Activated CD4-positive, alpha-beta T cell treated with anti-CD3 and anti-CD28 coated beads, Interleukin-2, amount 10 ng/mL, durations not matched to agents 24 days and 14 days (primary cell): ENCODE data around the gene ZSCAN5C. TPM values are rescaled to one million over a fixed set of nuclear protein-coding genes. Genes with fewer than 3 reads are reported as not detected.
"Not testable (repeated sequence)": the region's sequence is repeated elsewhere in the genome, so short reads cannot be mapped to it uniquely, and the experiment has no call there.

Source experiments
- DNase-seq: peaks from one replicate; pipeline ENCODE4 v3.0.0; 2022
- H3K27ac Mint-ChIP-seq: one replicate; pipeline ENCODE4 v1.8.0; 2022; ENCODE audit warnings: mild to moderate bottlenecking, mixed read lengths
- H3K27me3 Mint-ChIP-seq: one replicate; pipeline ENCODE4 v1.8.0; 2022; ENCODE audit warnings: mixed read lengths
- H3K36me3 Mint-ChIP-seq: one replicate; pipeline ENCODE4 v1.8.0; 2022; ENCODE audit warnings: low read depth, mild to moderate bottlenecking, mixed read lengths
- H3K4me1 Mint-ChIP-seq: one replicate; pipeline ENCODE4 v1.8.0; 2021; ENCODE audit warnings: mixed read lengths
- H3K4me3 Mint-ChIP-seq: one replicate; pipeline ENCODE4 v1.8.0; 2022; ENCODE audit warnings: mild to moderate bottlenecking, moderate library complexity, mixed read lengths
- H3K9me3 Mint-ChIP-seq: one replicate; pipeline ENCODE4 v1.8.0; 2021; ENCODE audit warnings: mixed read lengths
- intact Hi-C: fragments of 100-400 bp; cut with micrococcal nuclease; formaldehyde crosslinking; loops from one replicate; pipeline ENCODE4 v1.15.1; 2023
- total RNA-seq: library from RNA; stranded (reverse); gene quantifications from 2 replicates; pipeline ENCODE4 v1.2.3, GENCODE V29; 2022

Gene ZSCAN5C
- total RNA-seq, 1 donor from 2014 or later, result not detected

DNA sequence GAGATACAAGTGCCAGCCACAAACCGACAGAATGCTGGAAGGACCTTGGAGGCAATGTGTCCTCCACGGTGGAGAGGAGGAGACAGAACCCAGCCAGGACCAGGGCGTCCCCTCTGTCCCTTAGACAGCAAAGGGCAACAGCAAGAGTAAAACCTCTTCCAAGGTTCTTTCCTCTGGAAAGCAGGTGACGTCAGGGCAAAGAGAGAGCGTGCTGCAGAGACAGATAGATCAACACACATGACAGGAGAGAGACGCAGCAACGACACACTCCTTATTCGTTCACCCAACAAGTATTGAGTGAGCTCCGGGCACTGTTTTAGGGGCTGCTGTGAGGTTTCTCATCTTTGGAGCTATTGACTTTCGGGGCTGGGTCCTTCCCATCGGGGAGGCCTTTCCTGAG, 27.5 kb upstream of the ZSCAN5C start:
- Mint-ChIP-seq H3K36me3 (no peaks in the 10 kb centered on the region), H3K4me1 (peaks cover 3% of the 10 kb centered on the region), H3K27ac (no peak overlapping the region), H3K4me3 (no peak overlapping the region), H3K27me3 (no peaks in the 10 kb centered on the region), H3K9me3 (no peaks in the 10 kb centered on the region)
- intact Hi-C loops, result no loop called here
- no peak for DNase-seq

DNA sequence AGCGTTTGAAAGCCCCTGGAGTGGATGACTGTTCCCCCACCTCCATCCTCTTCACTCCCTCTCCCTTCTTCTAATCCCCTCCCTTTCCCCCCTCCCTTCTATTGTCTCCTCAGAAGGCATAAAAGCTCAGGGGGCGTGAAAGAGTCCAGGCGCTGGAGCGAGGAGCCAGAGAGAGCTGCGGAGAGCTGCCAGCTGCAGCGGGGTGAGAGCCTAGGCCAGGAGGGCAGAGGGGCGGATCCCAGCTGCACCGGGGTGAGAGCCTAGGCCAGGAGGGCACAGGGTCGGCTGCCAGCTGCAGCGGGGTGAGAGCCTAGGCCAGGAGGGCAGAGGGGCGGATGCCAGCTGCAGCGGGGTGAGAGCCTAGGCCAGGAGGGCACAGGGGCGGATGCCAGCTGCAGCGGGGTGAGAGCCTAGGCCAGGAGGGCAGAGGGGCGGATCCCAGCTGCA, 26.2 kb upstream of the ZSCAN5C start, which contains the start of gene GALP:
TSS of gene GALP (plus strand) at position 148 of the 447 bp plus-strand sequence. CDS start 1,101 bp downstream, outside the sequence.
- H3K27ac Mint-ChIP-seq, DNase-seq, H3K9me3 Mint-ChIP-seq, H3K4me1 Mint-ChIP-seq, H3K4me3 Mint-ChIP-seq, H3K36me3 Mint-ChIP-seq, H3K27me3 Mint-ChIP-seq, intact Hi-C loops: not testable (repeated sequence)

DNA sequence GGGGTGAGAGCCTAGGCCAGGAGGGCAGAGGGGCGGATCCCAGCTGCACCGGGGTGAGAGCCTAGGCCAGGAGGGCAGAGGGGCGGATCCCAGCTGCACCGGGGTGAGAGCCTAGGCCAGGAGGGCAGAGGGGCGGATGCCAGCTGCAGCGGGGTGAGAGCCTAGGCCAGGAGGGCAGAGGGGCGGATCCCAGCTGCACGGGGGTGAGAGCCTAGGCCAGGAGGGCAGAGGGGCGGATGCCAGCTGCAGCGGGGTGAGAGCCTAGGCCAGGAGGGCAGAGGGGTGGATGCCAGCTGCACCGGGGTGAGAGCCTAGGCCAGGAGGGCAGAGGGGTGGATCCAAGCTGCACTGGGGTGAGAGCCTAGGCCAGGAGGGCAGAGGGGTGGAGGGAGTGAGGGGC, 25.8 kb upstream of the ZSCAN5C start:
- intact Hi-C loops, H3K9me3 Mint-ChIP-seq, H3K4me1 Mint-ChIP-seq, H3K27me3 Mint-ChIP-seq, DNase-seq, H3K27ac Mint-ChIP-seq, H3K4me3 Mint-ChIP-seq, H3K36me3 Mint-ChIP-seq: not testable (repeated sequence)

DNA sequence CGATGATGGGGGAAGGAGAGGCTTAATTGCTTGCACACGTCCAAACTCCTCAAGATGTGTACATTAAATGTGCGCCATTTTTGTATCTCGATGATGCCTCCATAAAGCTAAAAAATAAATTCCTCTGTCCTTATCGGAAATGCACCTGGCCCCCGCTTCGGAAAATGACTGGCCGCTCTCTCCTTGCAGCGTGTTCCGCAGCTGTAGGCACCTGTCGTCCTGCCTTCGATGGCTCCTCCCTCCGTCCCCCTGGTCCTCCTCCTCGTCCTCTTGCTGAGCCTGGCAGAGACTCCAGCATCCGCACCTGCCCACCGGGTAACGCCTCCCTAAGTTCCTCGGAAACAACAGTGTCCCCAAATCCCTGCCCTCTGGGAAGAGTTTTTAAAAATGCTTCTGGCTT, 25.2 kb upstream of the ZSCAN5C start:
- Mint-ChIP-seq H3K36me3 (no peaks in the 10 kb centered on the region), H3K27me3 (no peaks in the 10 kb centered on the region), H3K4me3 (no peak overlapping the region), H3K9me3 (no peaks in the 10 kb centered on the region), H3K27ac (no peak overlapping the region), H3K4me1 (peaks cover under 1% of the 10 kb centered on the region)
- no peak for DNase-seq
- intact Hi-C loops, result no loop called here

DNA sequence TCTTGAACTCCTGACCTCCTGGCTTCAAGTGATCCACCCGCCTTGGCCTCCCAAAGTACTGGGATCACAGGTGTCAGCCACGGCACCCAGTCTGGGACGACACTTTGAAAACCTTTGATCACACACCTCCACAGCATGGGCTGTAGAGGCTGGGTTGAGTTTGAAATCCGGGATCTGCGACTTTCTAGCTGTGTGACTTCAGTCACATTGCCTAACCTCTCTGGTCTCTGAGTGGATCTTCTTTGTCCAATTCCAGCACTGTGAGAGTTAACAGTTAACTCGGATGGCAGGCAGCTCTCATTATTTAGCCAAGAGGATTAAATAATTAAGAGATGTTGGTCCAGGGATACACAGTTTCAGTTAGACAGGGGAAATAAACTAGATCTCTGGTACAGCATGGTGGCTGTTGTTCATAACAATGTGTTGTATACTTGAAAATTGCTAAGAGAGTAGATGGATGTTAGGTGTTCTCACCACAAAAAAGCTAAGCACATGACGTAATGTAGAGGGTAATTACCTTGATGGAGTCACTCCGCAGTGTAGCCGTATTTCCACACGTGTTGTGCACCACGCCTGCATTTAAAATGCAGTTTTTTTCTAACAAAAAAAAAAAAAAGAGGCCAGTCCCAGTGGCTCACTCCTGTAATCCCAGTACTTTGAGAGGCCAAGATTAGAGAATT, 24.4 kb upstream of the ZSCAN5C start:
- Mint-ChIP-seq H3K27me3 (no peaks in the 10 kb centered on the region), H3K9me3 (no peaks in the 10 kb centered on the region), H3K4me1 (no peaks in the 10 kb centered on the region), H3K36me3 (no peaks in the 10 kb centered on the region), H3K4me3 (no peak overlapping the region), H3K27ac (no peak overlapping the region)
- DNase-seq, result no peak
- intact Hi-C loops, result no loop called here

DNA sequence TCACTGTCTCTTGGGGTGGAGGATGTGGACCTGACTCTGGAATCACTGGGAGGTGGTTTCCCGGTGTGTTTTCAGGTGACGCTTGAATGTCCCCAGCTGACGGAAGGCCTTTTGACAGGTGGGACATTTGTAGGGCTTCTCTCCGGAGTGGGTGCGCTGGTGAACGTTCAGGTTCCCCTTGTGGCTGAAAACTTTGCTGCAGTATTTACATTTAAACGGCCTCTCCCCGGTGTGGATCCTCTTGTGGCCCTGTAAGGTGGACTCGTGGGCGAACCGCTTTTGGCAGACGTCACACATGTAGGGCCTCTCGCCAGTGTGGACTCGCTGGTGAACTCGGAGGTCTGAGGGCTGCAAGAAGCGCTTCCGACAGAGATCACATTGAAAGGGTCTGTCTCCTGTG, 12.3 kb upstream of the ZSCAN5C start:
- Mint-ChIP-seq H3K9me3 (no peaks in the 10 kb centered on the region), H3K4me1 (peaks cover 6% of the 10 kb centered on the region), H3K36me3 (no peaks in the 10 kb centered on the region), H3K27ac (no peak overlapping the region), H3K4me3 (no peak overlapping the region), H3K27me3 (no peaks in the 10 kb centered on the region)
- intact Hi-C loops, result no loop called here
- DNase-seq, result no peak

DNA sequence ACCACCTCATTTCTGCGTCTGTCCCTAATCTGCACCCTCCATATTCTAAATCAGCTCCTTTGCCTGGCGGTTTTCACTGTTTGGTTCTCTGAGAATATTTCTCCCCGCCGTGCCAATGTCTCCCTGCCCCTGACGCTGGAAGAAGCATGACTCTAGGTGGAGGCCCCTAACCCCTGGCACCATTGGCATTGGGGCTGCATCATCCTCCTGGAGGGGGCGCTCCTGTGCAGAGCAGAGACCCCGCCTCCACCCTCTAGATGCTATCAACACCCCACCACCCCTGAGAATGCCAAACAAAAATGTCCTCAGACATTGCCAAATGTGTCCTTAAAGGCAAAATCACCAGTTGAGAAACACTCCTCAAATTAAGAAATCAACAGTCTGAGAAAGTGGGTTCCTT, 11.0 kb upstream of the ZSCAN5C start:
- H3K4me1 Mint-ChIP-seq, result no peaks in the 10 kb centered on the region
- DNase-seq, result no peak
- no peaks in the 10 kb centered on the region for H3K9me3 Mint-ChIP-seq
- H3K27me3 Mint-ChIP-seq, result no peaks in the 10 kb centered on the region
- no peaks in the 10 kb centered on the region for H3K36me3 Mint-ChIP-seq
- intact Hi-C loops, result no loop called here
- H3K4me3 Mint-ChIP-seq, result no peak overlapping the region
- H3K27ac Mint-ChIP-seq, result no peak overlapping the region

DNA sequence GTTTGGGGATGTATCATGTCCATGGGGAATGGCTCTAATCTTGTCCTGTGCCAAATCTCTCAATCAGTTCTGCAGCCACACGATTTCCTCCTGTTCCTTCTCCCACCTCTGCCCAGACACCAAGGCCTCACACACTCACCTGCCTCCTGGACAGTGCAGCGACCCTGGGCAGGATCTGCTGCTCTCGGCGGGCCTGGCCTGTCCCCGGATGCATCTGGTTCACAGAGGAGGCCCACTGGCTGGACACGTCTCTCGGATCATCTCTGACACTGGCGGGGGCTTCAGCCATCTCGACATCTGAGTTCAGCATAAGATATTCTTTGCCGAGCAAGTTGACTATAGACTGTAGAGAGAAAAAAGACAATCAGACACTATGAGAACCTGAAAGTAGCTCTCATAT, 10.4 kb upstream of the ZSCAN5C start:
- H3K27ac Mint-ChIP-seq, result no peak overlapping the region
- H3K36me3 Mint-ChIP-seq, result no peaks in the 10 kb centered on the region
- no peak for DNase-seq
- intact Hi-C loops, result no loop called here
- no peaks in the 10 kb centered on the region for H3K4me1 Mint-ChIP-seq
- no peaks in the 10 kb centered on the region for H3K9me3 Mint-ChIP-seq
- H3K4me3 Mint-ChIP-seq, result no peak overlapping the region
- H3K27me3 Mint-ChIP-seq, result no peaks in the 10 kb centered on the region

DNA sequence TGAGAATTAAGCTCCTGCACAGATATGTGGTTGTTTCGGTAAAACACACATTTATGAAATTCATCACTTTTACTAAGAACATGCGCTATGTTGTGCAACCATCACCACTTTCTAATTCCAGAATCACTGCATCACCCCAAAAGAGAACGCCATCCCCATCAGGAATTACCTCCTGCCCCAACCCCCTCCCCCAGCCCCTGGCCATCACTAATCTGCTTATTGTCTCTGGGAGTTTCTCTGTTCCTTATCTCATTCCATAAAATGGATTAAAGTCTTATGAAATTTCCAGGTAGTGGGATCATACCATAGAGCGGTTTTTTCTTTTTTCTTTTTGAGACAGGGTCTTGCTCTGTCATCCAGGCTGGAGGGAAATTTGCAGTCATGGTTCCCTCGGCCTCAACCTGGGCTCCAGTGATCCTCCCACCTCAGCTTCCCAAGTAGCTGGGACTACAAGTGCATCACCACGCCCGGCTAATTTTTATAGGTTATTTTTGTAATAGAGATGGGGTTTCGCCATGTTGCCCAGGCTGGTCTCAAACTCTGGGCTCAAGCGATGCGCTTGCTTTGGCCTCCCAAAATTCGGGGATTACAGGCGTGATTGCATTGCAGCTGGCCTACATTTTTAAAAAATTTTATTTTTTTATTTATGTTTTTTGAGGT, 8.0 kb upstream of the ZSCAN5C start:
- no peaks in the 10 kb centered on the region for H3K36me3 Mint-ChIP-seq
- H3K27me3 Mint-ChIP-seq, result no peaks in the 10 kb centered on the region
- DNase-seq, result no peak
- no peak overlapping the region for H3K27ac Mint-ChIP-seq
- no peaks in the 10 kb centered on the region for H3K9me3 Mint-ChIP-seq
- H3K4me3 Mint-ChIP-seq, result no peak overlapping the region
- intact Hi-C loops, result no loop called here
- H3K4me1 Mint-ChIP-seq, result no peaks in the 10 kb centered on the region

DNA sequence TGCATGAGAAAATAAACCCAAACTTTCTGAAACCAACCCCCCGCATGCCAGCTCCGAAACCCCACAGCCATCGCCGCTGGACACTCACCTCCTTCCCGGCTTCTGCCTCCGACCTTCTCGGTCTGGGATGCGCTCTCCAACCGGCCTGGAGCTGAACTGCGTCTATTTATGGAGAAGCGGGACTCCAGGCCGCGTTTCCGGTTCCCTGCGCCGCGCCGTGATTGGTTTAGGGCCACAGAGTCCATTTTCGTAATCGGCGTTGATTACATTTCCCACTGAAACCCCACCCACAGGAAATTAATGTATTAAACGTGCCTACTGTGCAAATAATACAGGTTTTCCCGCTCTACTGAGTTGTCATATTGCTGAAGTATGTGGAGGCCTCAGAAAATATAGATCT, 4.4 kb upstream of the ZSCAN5C start, which contains the start of gene ZSCAN5B:
TSS of gene ZSCAN5B (minus strand) at position 138 of the 400 bp plus-strand sequence. CDS start 4,731 bp downstream, outside the sequence.
- H3K4me1 Mint-ChIP-seq, H3K9me3 Mint-ChIP-seq, H3K27me3 Mint-ChIP-seq, H3K4me3 Mint-ChIP-seq, DNase-seq, H3K27ac Mint-ChIP-seq, H3K36me3 Mint-ChIP-seq, intact Hi-C loops: not testable (repeated sequence)

DNA sequence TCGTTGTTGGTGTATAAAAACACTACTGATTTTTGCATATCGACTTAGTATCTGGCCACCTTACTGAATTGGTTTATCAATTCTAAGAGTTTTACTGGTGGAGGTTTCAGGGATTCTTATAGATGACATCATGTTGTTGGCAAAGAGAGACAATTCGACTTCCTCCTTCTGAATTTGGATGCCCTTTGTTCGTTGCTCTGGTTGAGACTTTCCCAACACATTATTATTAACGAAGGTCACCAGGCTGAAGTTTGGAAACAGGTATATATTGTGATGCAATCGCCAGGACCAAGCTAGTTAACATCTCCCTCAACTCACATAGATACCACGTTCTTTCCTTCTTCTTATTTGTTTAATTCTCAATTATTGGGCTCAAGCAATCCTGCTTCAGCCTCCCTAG, 2.4 kb upstream of the ZSCAN5C start:
- Mint-ChIP-seq H3K27ac (no peak overlapping the region), H3K36me3 (no peaks in the 10 kb centered on the region), H3K27me3 (no peaks in the 10 kb centered on the region), H3K9me3 (no peaks in the 10 kb centered on the region), H3K4me3 (no peak overlapping the region), H3K4me1 (no peaks in the 10 kb centered on the region)
- intact Hi-C loops, result no loop called here
- DNase-seq, result no peak

DNA sequence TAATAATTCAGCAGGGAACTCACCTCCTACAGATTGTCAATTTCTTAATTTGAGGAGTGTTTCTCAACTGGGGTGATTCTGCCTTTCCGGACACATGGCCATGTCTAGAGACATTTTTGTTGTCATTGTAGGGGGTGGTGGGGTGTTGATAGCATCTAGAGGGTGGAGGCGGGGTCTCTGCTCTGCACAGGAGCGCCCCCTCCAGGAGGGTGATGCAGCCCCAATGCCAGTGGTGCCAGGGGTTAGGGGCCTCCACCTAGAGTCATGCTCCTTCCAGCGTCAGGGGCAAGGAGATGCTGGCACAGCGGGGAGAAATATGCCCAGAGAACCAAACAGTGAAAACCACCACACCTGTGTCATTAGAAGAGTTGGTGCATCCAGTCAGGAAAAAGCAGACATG, 5.5 kb downstream of the ZSCAN5C start:
- H3K4me1 Mint-ChIP-seq, H3K27me3 Mint-ChIP-seq: not testable (repeated sequence)

DNA sequence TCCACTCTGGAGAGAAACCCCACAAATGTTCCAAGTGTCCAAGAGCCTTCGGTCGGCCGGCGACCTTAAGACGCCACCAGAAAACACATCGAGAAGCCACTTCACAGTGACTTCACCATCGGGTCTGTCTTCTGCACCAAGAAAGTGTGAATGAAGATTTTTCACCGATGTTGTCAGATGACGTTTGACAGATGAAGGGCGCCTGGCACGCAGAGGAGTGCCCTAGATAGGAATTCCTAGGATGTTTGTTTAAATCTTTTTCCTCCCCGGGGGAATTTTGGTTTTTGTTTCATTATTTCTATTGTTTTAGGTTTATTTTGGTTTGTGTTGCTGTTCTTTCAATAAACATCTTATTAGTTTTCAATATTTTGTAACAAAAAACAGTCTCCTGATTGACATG, 7.0 kb downstream of the ZSCAN5C start:
- Mint-ChIP-seq H3K4me3 (no peak overlapping the region), H3K27ac (no peak overlapping the region), H3K27me3 (no peaks in the 10 kb centered on the region), H3K4me1 (no peaks in the 10 kb centered on the region), H3K36me3 (no peaks in the 10 kb centered on the region), H3K9me3 (no peaks in the 10 kb centered on the region)
- intact Hi-C loops, result no loop called here
- DNase-seq, result no peak

More for the DNA sequence above, 5.5 kb downstream of the ZSCAN5C start:
- H3K4me3 Mint-ChIP-seq, H3K27ac Mint-ChIP-seq, H3K9me3 Mint-ChIP-seq, DNase-seq, intact Hi-C loops, H3K36me3 Mint-ChIP-seq: not testable (repeated sequence)

DNA sequence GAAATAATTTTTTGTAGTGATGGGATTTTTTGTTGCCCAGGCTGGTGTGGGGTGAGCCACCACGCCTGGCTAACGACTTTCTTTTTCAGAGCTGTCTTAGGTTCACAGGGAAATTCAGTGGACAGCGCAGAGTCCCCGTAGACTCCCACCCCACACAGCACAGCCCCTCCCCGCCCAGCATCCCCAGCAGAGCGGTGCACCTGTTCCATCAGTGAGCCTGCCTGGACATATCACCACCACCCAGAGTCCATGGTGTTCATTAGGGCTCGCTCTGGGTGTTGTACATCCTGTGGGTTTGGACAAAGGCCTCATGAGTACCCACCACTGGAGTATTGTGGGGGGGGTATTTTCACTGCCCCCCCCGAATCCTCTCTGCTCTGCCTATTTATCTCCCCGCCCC, 8.0 kb downstream of the ZSCAN5C start:
- DNase-seq, H3K4me3 Mint-ChIP-seq, H3K4me1 Mint-ChIP-seq, intact Hi-C loops, H3K27me3 Mint-ChIP-seq, H3K9me3 Mint-ChIP-seq, H3K27ac Mint-ChIP-seq, H3K36me3 Mint-ChIP-seq: not testable (repeated sequence)
